Measurements from ENCODE around the gene ONECUT1. TPM values are rescaled to one million over a fixed set of nuclear protein-coding genes. Genes with fewer than 3 reads are reported as not detected.

The ONECUT1 gene
- total and polyA plus RNA-seq, 10 of the 15 experiments (the other 5 are each of a cell fraction or from before 2014, with no cell fraction given), result 0.28 TPM; not detected in 9

DNA sequence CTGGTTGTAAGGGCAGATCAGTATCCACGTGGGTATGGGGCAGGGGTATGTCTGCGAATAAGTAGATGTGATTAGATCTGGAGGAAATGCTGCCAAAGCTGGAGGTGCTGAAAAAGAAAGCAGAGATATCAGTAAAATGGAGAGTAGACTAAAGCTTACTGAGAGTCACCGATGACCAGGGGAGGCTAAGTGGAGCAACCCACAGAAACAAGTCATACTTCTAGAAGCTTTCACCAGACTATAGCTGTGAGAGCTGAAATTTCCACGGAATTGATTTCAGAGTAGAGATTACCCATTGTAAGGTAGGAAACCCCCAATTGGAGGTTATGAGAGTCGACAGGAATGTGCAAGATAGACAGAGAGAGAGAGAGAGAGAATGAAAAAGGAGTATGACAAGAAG is 27.5 kb downstream of the ONECUT1 start:
- Histone ChIP-seq H3K27ac (ENCODE audit: control insufficient read depth, insufficient read depth) (no peak overlapping the region), H3K79me2 (ENCODE audit: control insufficient read depth, insufficient read depth, low read length) (no peaks in the 10 kb centered on the region), H3K9me3 (replicated peaks; ENCODE audit: control insufficient read depth, insufficient read depth, low read length) (no peaks in the 10 kb centered on the region), H2AFZ (ENCODE audit: control insufficient read depth, low read depth, low read length) (no peak overlapping the region), H3K9ac (ENCODE audit: control insufficient read depth, insufficient read depth, low read length) (no peak overlapping the region), H3K4me1 (ENCODE audit: control insufficient read depth, insufficient read depth, low read length) (no peaks in the 10 kb centered on the region), H3K36me3 (ENCODE audit: control insufficient read depth in 2 of 2, insufficient read depth in 2 of 2, low read length in 1 of 2) (no peaks in the 10 kb centered on the region), H3K4me3 (no peak overlapping the region), H4K20me1 (ENCODE audit: control insufficient read depth, insufficient read depth) (no peaks in the 10 kb centered on the region), H3K4me2 (ENCODE audit: control insufficient read depth, insufficient read depth) (no peak overlapping the region), H3K27me3 (replicated peaks in 1 of 2; ENCODE audit: control insufficient read depth in 2 of 2, insufficient read depth in 2 of 2, low read length in 1 of 2) (no peaks in the 10 kb centered on the region; a peak in 2 of 4 replicates)
- ATAC-seq (no peak), FAIRE-seq (no peak), DNase-seq (ENCODE audit: low read depth, low spot score) (no peak)
- BruUV-seq (replicated peaks), result no TSS peak
- POLR2A ChIA-PET, result no interaction called here
- 40% methylated on average over 5 of the region's 5 CpGs for WGBS (ENCODE audit: insufficient coverage, insufficient replicate concordance, low lambda C conversion rate, missing lambda C conversion rate)
- TF ChIP-seq MTA3 (IDR thresholded peaks at IDR 0.05; ENCODE audit: borderline replicate concordance, low read length) (no peak), SMARCA5 (IDR thresholded peaks at IDR 0.05) (no peak)
- TF ChIP-seq, protein P1, sequence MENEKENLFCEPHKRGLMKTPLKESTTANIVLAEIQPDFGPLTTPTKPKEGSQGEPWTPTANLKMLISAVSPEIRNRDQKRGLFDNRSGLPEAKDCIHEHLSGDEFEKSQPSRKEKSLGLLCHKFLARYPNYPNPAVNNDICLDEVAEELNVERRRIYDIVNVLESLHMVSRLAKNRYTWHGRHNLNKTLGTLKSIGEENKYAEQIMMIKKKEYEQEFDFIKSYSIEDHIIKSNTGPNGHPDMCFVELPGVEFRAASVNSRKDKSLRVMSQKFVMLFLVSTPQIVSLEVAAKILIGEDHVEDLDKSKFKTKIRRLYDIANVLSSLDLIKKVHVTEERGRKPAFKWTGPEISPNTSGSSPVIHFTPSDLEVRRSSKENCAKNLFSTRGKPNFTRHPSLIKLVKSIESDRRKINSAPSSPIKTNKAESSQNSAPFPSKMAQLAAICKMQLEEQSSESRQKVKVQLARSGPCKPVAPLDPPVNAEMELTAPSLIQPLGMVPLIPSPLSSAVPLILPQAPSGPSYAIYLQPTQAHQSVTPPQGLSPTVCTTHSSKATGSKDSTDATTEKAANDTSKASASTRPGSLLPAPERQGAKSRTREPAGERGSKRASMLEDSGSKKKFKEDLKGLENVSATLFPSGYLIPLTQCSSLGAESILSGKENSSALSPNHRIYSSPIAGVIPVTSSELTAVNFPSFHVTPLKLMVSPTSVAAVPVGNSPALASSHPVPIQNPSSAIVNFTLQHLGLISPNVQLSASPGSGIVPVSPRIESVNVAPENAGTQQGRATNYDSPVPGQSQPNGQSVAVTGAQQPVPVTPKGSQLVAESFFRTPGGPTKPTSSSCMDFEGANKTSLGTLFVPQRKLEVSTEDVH (IDR thresholded peaks at IDR 0.05; ENCODE audit: low read depth, partially characterized antibody), result no peak
- TF ChIP-seq, protein P2, sequence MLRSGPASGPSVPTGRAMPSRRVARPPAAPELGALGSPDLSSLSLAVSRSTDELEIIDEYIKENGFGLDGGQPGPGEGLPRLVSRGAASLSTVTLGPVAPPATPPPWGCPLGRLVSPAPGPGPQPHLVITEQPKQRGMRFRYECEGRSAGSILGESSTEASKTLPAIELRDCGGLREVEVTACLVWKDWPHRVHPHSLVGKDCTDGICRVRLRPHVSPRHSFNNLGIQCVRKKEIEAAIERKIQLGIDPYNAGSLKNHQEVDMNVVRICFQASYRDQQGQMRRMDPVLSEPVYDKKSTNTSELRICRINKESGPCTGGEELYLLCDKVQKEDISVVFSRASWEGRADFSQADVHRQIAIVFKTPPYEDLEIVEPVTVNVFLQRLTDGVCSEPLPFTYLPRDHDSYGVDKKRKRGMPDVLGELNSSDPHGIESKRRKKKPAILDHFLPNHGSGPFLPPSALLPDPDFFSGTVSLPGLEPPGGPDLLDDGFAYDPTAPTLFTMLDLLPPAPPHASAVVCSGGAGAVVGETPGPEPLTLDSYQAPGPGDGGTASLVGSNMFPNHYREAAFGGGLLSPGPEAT (IDR thresholded peaks at IDR 0.05; ENCODE audit: low read depth), result no peak
- in situ Hi-C loops (cut with MboI) (no loop called here), intact Hi-C loops (cut with micrococcal nuclease; ENCODE audit: unreplicated experiment) (no loop called here)
- SMC1A ChIA-PET (ENCODE audit: uncharacterized antibody, unreplicated experiment), result interaction anchor here (0.6 kb wide), 1 partner anchor 816 kb away, joined by 3 read pairs; no protein-coding TSS in a partner anchor
- RAD21 ChIA-PET (ENCODE audit: unreplicated experiment), result no interaction called here
- CTCF ChIA-PET, result interaction anchor here (1.4 kb wide), 1 partner anchor 17 kb away, joined by 3 read pairs; no protein-coding TSS in a partner anchor
